Osteoblast (primary cell): ENCODE measurements around the gene L3MBTL3. TPM values are rescaled to one million over a fixed set of nuclear protein-coding genes. Genes with fewer than 3 reads are reported as not detected.
A peak's percentile ranks its signal among the peaks of the same experiment; 100 is the strongest.

Experiments used
- DNase-seq: peaks from one replicate; pipeline ENCODE4 v3.0.0; 2011; ENCODE audit warnings: low spot score, mixed read lengths; ENCODE audit not compliant: insufficient read length; ENCODE audit errors: missing footprints
- H2AFZ ChIP-seq: 2 replicates; pipeline ENCODE4 v1.6.0; 2011; ENCODE audit warnings: mild to moderate bottlenecking, low read length
- H3K27ac ChIP-seq: 2 replicates; pipeline ENCODE4 v1.5.1; 2011; ENCODE audit warnings: mild to moderate bottlenecking, low read depth, low read length, moderate library complexity
- H3K27me3 ChIP-seq: 2 replicates; pipeline ENCODE4 v1.6.0; 2012; ENCODE audit warnings: mild to moderate bottlenecking, control low read depth, inconsistent platforms, low read length, moderate library complexity; ENCODE audit not compliant: insufficient read depth
- H3K36me3 ChIP-seq: 2 replicates; pipeline ENCODE4 v1.5.1; 2011; ENCODE audit warnings: mild to moderate bottlenecking, low read length, control low read depth, moderate library complexity; ENCODE audit not compliant: insufficient read depth
- H3K4me1 ChIP-seq: 2 replicates; pipeline ENCODE4 v1.5.1; 2011; ENCODE audit warnings: mild to moderate bottlenecking, low read length, control low read depth, moderate library complexity; ENCODE audit not compliant: insufficient read depth
- H3K4me2 ChIP-seq: 2 replicates; pipeline ENCODE4 v1.6.0; 2011; ENCODE audit warnings: mild to moderate bottlenecking, low read length; ENCODE audit not compliant: insufficient read depth
- H3K4me3 ChIP-seq: fragments of 200-600 bp; sonication (generic); 3 replicates; pipeline ENCODE4 v1.5.1; 2012; ENCODE audit warnings: mild to moderate bottlenecking, low read length, inconsistent platforms; ENCODE audit not compliant: insufficient read depth
- H3K79me2 ChIP-seq: 2 replicates; pipeline ENCODE4 v1.6.0; 2012; ENCODE audit warnings: mild to moderate bottlenecking, low read length, control low read depth, inconsistent platforms; ENCODE audit not compliant: insufficient read depth
- H3K9me3 ChIP-seq: 2 replicates; pipeline ENCODE4 v1.5.1; 2011; ENCODE audit warnings: low read depth, low read length, control low read depth
- H4K20me1 ChIP-seq: 2 replicates; pipeline ENCODE4 v1.6.0; 2012; ENCODE audit warnings: mild to moderate bottlenecking, low read length, control low read depth; ENCODE audit not compliant: insufficient read depth
- CTCF ChIP-seq: IDR thresholded peaks from 2 replicates; pipeline ENCODE4 v1.5.1; 2011; ENCODE audit warnings: mild to moderate bottlenecking, low read depth, low read length, moderate library complexity; ENCODE audit errors: extremely low read depth
- total RNA-seq: library from RNA; depleted of rRNA; stranded (reverse); fragments of >200 nt; gene quantifications from 2 replicates; pipeline ENCODE4 v1.2.3, GENCODE V29; 2012

L3MBTL3 gene
- total RNA-seq, 1 donor, result 8.7 TPM

GRCh38 chr6:130057495-130057894 is 39.1 kb downstream of the L3MBTL3 start:
- H2AFZ ChIP-seq, result no peak overlapping the region
- no peak overlapping the region for H3K27ac ChIP-seq
- no peak overlapping the region for H3K4me3 ChIP-seq

GRCh38 chr6:130063806-130064205 is 45.4 kb downstream of the L3MBTL3 start:
- Histone ChIP-seq H3K36me3 (no peaks in the 10 kb centered on the region), H3K9me3 (no peaks in the 10 kb centered on the region), H3K27me3 (no peaks in the 10 kb centered on the region), H3K4me2 (no peak overlapping the region), H3K79me2 (no peaks in the 10 kb centered on the region), H3K27ac (no peak overlapping the region), H4K20me1 (no peaks in the 10 kb centered on the region), H3K4me1 (no peaks in the 10 kb centered on the region), H3K4me3 (no peak overlapping the region), H2AFZ (no peak overlapping the region)
- peak; percentile 68 for DNase-seq
- TF ChIP-seq CTCF, result no peak

More at GRCh38 chr6:130057495-130057894, 39.1 kb downstream of the L3MBTL3 start:
- no peak for DNase-seq
- Histone ChIP-seq H3K9me3 (no peaks in the 10 kb centered on the region), H3K79me2 (no peaks in the 10 kb centered on the region), H3K36me3 (peaks cover 2% of the 10 kb centered on the region), H3K4me1 (no peaks in the 10 kb centered on the region), H3K27me3 (no peaks in the 10 kb centered on the region), H4K20me1 (no peaks in the 10 kb centered on the region), H3K4me2 (no peak overlapping the region)
- TF ChIP-seq CTCF, result no peak

- Histone ChIP-seq H3K4me1 (no peaks in the 10 kb centered on the region), H3K27ac (no peak overlapping the region), H2AFZ (no peak overlapping the region), H3K4me2 (no peak overlapping the region), H3K79me2 (no peaks in the 10 kb centered on the region), H4K20me1 (no peaks in the 10 kb centered on the region), H3K27me3 (no peaks in the 10 kb centered on the region), H3K4me3 (no peak overlapping the region), H3K36me3 (no peaks in the 10 kb centered on the region), H3K9me3 (no peaks in the 10 kb centered on the region)
- TF ChIP-seq CTCF, result no peak
- no peak for DNase-seq
Measured at GRCh38 chr6:130065609-130066156, 47.3 kb downstream of the L3MBTL3 start.

GRCh38 chr6:130069485-130069884 is 51.1 kb downstream of the L3MBTL3 start:
- H2AFZ ChIP-seq, result no peak overlapping the region
- DNase-seq, result no peak

More at GRCh38 chr6:130069485-130069884, 51.1 kb downstream of the L3MBTL3 start:
- H3K79me2 ChIP-seq, result no peaks in the 10 kb centered on the region
- no peak overlapping the region for H3K4me2 ChIP-seq
- H3K36me3 ChIP-seq, result no peaks in the 10 kb centered on the region
- no peaks in the 10 kb centered on the region for H3K27me3 ChIP-seq
- no peaks in the 10 kb centered on the region for H3K9me3 ChIP-seq
- no peaks in the 10 kb centered on the region for H3K4me1 ChIP-seq
- TF ChIP-seq CTCF, result no peak
- H3K4me3 ChIP-seq, result no peak overlapping the region
- H4K20me1 ChIP-seq, result no peaks in the 10 kb centered on the region
- no peak overlapping the region for H3K27ac ChIP-seq
